ENCODE measurements around the gene TFDP2. TPM values are rescaled to one million over a fixed set of nuclear protein-coding genes. Genes with fewer than 3 reads are reported as not detected.

TFDP2 gene
- total and polyA plus RNA-seq, 2 of the 8 experiments (the other 6 are each of a cell fraction or from before 2014, with no cell fraction given), result 41.1 to 119 TPM

DNA sequence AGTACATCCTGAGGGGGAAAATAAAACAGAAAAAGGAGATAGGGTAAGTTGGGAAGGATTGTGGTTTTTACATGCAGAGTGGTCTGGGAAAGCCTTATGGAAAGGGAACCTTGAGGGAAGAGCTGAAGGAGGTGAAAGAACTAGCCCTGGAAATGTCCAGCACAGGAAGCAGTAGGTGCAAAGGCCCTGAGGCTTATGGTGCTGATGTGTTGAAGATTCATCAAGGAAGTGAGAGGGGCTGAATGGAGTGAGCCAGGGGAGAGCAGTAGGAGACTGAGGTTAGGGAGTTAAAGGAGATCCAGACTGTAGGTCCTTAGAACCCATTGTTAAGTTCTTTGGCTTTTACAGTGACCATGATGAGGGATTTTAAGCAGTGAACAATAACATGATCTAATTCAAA lies 239.9 kb downstream of the TFDP2 start (continued):
- no peak for TF ChIP-seq RNF2 (IDR thresholded peaks at IDR 0.05; ENCODE audit: borderline replicate concordance, low read depth, low read length, missing control alignments, poor library complexity, severe bottlenecking)

Measured in H1 (cell line).